Hematopoietic multipotent progenitor cell (in vitro differentiated cells): ENCODE data around the gene OXSM. TPM values are rescaled to one million over a fixed set of nuclear protein-coding genes. Genes with fewer than 3 reads are reported as not detected.
A peak's percentile ranks its signal among the peaks of the same experiment; 100 is the strongest.

Experiments used
- DNase-seq, 3 donors: peaks; one replicate each; pipeline ENCODE4 v3.0.0-alpha.2; 2011 to 2015; ENCODE audit warnings: low read depth in 2 of 3, low spot score in 2 of 3
- total RNA-seq: library from RNA; depleted of rRNA; stranded (reverse); fragments of >200 nt; gene quantifications from one replicate; pipeline ENCODE4 v1.2.3, GENCODE V29; 2012

OXSM gene
- total RNA-seq, 1 donor = 5.4 TPM

DNA sequence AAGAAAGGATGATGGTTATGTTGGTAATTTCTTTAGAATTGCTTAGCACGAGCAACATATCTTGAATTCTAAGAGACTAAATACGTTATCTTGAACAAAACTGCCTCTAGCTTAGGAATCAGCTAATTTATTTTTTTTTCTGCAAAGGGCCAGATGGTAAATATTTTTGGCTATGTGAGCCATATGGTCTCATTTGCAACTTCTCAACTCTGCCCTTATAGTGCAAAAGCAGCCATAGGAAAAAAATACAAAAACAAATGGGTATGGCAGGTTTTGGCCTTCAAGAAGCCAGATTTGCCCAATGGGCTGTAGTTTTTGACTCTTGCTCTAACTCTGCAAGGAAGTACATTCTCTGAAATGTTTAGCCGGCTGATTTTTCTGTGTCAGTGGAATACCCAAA is 11.9 kb downstream of the OXSM start:
- no peak for DNase-seq

DNA sequence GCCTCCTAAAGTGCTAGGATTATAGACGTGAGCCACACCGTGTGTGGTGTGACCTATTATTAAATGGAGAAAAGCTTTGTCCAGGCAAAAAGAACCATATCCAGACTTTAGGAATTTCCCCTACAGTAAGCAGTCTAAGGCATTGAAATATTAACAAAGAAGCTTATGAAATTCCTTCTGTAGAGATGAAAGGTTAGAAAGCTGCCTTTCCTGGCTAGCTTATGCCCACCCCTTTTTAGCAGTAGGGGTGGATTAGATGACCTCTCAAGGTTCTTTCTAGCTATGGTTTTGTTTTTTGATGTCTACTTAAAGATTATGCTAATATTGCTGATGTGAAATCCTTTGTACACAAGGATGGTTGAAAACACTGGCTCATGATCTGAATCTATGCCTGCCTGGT is 13.9 kb downstream of the OXSM start:
- DNase-seq = no peak

DNA sequence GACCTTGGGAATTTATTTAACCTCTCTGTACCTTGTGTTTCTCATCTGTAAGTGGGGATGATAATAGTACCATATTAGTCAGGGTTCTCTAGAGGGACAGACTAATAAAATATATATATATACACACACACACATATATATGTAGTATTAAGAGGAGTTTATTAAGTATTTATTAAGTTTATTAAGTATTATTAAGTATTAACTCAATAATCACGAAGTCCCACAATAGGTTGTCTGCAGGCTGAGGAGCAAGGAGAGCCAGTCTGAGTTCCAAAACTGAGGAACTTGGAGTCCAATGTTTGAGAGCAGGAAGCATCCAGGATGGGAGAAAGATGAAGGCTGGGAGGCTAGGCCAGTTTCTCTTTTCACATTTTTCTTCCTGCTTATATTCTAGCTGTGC is 14.8 kb downstream of the OXSM start:
- no peak for DNase-seq

DNA sequence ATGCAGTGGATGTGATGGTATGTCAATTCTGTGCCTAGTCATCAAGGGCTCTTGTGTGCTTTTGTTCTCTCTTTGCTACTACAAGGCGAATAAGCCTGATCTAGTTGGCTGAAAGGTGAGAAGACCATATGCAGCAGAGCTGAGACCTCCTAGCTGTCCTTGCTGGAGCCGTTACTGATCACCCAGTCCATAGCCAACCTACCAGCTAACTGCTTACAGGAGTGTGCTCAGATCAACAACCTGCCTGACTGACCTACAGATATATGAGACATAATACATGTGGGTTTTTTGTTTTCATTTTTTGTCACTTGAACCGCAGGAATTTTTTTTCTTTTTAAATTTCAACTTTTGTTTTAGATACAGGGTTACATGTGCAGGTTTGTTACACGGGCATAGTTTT is 22.8 kb downstream of the OXSM start:
- no peak for DNase-seq

DNA sequence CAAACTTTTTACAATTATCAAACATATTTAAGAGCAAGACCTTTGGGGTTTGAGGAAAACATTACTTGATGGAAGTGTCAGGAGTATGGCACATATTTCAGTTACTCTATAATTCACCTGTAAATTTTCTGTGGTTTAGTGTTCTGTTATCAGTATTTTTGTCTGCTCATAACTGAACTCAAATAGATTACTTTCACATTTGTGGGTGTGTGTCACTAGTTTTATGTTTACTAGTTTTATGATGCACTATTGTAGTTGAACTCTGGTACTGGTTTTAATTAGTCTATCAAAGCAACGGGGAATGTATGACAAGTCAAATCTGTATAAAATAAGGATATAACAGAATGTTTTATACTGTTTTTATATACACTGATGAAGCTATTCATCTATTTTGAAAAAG is 27.2 kb downstream of the OXSM start:
- no peak for DNase-seq

DNA sequence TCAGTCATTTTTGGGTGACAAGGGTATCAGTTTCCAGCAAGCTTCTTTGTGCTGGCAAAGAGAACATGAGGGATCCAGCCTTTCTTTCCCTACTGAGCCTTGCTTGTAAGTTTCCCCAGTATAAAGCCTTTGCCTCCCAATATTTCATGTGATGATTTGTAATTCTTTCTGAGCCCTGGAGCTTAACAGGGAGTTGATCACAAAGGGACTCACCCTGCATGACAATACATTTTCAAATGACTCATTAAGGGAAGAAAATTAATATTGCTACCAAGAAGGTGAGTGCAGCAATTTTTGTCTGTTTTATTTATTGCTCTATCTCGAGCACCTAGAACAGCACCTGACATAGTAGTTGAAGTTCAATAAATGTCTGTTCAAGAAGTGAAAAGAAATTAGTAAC is 27.7 kb downstream of the OXSM start:
- no peak for DNase-seq

DNA sequence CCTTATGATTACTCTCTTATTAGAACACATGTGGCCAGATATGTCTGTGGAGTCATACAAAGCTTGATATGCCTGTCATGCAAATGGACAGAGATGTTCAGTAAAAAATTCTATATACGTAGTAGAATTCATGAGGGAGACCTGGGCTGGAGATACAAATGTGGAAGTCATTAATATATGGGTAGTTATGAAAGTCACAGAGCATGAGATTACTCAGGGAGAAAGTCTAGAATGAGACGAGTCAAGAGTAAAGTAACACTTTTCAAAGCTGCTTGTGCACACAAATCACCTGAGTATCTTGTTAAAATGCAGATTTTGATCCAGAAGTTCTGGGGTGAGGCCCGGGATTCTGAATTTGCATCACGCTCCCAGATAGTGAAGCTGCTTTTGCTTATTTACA is 28.4 kb downstream of the OXSM start:
- no peak for DNase-seq

DNA sequence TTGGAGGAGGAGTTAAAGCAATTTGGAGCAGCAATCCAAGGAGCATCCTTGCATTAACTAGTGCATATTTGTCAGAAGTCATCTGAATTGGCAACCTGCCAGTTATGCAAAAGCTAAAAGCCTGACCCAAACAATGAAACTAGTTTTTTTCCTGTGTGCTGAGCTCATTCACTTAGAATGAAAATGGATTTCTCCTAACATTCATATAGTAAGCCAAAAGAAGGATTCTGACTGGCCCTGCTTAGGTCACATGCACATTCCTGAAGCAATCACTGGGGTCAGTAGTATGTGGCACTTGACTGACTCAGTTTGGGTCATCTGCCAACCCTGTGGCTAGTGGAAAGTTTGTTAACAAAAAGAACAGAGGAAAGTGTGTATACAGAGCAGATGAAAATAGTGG is 30.5 kb downstream of the OXSM start:
- DNase-seq = peak in 1 of 3 donors; percentile 15

DNA sequence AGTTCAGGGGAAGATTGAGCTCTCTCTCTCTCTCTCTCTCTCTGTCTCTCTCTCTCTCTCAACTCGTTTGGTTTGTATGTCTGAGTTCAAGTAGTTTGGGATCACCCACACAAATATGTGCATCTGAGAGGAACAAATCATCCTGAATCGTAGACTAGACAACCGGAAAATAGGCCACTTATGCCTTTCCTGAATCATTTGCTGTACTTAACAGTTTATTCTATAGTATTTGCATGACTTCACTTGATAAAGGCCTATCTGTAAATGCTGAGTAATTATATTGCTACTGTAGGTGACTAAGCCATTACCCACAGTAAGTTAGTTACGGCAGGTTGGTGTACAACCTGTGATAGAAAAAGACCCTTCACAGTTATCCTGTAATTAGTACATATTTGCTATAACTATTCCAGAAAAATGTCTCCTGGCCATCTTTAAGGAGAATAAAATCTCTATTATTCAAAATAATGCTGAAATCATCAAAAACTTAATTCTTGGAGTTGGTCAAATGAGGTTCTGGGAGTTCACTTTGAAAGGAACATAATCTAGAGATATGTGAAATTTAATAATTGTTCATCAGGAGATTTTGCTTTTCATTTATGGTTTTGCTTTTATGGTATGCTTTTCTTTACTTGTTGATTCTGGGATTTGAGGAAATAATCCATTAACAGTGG is 31.1 kb downstream of the OXSM start:
- DNase-seq = no peak

DNA sequence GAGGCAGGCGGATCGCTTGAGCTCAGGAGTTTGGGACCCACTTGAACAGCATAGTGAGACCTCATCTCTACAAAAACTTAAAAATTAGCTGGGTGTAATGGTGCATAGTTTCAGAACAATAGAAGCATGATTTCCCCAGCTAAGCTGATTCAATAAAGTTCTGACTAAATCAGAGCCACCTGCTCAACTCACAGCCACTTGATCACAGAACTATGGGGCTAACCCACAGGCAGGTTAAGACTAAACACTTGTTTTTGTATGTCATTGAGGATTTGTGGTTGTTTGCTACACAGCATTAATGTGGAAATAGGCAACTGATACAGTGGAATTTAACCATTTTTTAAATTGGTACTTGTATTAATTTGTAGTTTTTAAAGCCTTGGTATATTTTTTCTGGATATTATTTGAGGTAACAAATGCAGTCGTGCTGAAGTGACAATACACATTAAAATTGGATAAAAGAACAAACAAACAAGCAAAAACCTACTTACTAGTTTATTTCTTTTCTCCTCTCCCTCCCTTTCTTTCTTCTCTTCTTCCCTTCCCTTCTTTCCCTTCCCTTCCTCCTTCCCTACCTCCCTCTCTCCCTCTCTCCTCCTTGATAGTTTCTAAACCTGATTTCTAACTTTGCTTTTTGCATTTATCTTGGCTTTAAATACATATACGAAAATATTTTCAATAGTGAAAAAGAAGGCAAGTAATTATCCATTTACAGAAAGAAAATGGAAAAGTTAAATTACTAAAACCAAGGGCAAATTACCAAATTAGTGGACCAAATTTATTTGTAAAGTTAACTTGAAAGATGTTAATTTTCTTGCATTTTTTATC is 32.1 kb downstream of the OXSM start:
- no peak for DNase-seq

DNA sequence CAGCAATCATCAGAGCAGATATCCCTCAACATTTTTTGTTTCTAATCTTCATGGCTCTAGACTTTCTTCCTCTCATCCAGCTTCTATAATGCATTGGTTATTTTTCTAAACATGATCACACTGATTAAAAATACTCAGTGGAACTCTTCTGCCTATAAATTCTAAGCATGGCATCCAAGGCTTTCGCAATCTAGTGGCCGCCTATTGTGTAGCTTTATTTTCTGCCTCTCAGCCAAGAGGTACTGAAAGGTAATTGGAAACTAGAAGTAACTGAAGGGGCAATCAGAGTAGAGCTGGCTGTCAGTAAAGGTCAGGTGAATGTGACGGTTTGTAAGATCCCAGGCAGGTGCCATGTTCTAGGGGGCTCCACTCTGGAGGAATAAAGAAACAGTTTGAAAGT is 33.4 kb downstream of the OXSM start:
- DNase-seq = no peak

DNA sequence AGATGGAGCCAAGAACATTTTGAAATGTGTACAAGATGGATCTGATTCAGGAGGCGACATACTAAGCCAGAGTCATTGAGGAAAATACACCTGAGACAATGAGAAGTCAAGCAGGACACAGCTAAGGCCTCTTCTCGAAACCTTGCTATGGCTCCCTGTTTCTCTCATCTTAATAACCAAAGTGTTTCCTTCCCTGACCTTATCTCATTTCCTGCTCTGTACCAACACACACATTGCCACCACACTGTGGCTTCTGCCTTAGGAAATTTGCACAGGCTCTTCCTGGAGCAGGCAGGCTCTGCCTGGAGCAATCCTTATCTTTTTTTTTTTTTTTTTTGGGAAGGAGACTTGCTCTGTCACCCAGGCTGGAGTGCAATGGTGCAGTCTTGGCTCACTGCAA is 36.6 kb downstream of the OXSM start:
- peak in 2 of 3 donors; percentile 16 to 39 for DNase-seq

DNA sequence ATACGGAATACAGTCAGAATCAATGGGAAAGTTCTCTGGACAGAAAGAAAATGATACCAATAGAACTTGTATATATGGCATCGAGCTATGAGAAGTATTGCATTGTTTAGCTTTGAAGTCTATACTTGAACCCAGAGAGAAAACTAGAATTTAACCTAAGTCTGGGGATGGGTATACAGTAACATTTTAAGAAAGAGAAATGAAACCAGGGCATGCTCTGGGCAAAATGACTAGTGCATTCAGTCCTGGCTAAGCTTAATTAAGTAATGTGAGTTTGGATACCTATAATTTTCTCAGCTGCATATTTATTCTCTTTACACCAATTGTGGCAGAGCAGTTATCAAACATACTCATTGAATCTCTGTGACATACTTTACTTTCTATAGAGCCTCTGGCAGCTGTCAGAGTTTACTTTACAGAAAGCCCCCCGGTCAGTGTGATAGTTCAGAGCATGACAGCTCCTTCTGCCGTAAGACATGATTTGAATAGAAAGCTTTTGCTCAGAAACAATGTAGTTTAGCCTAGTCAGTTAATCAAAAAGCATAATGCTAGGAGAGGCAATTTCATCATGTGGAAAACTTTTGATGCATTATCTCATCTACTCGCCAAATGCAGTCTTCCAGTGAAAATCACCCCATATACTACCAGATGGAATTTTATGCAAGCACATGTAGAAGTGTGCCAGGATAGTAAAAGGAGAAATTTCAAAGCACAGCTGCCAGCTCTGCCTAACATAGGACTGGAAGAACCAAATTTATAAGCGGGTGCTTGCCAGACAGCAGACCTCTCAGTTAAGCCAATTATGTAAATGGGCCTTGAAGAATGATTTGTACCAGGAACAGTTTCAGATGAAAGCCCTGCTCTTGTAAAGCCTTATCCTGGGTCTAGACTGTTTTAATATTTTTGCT is 40.7 kb downstream of the OXSM start:
- DNase-seq = no peak

DNA sequence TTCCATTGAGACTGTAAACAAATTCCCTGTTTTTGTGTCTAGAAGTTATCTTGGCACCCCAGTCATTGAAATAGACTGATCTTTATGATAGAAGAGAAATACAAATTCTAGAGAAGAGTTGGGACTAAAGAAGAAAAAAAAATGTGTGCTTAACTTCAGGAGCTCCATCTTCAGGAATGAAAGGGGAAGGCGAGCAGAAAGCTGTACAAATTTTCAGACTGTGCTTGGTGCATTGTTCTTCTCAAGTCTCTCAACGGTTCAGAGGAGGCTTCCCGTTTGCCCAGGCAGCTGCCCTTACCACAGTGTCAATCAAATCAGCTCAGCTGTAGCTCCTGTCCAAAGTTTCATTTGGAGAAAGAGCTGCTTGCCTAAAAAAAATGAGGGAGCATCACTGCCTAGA is 41.7 kb downstream of the OXSM start:
- DNase-seq = peak in 2 of 3 donors; percentile 42 to 57

DNA sequence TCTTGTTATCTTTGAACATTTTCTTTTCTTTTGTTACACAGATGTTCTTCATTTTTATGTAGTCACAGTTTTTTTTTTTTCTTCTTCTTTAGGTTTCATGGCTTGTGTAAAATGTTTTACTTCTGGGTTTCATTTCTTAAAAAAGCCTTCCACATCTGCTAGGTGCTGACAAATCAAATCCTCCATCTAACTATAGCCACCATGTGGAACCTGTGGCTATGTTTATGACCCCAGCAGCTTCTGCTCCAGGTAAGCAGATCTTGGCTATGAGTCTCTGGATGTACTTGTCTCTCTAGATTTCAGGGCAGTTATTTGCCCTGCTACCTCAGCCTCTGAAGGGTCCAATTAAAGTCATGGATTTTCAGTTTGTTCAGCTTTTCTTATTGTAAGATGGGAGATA is 44.5 kb downstream of the OXSM start:
- DNase-seq = no peak

DNA sequence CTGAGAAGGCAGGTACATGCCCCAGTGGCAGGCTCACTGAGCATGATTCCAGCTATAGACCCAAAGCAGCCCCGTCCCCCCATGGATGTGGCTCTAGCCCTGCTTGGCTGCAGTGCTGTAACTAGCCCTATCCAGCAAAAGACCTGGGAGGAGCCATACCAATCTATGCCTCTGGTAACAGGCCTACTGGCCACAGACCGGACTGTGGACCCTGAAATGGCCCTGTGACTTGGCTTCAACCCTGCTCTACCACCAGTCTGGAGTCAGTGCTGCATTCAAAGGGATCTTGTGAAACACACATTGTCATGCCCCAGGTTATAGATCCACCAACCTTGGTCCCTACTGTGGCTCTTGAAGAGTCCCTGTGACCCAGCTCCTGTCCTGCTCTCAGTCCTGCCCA is 46.7 kb downstream of the OXSM start:
- DNase-seq = no peak

DNA sequence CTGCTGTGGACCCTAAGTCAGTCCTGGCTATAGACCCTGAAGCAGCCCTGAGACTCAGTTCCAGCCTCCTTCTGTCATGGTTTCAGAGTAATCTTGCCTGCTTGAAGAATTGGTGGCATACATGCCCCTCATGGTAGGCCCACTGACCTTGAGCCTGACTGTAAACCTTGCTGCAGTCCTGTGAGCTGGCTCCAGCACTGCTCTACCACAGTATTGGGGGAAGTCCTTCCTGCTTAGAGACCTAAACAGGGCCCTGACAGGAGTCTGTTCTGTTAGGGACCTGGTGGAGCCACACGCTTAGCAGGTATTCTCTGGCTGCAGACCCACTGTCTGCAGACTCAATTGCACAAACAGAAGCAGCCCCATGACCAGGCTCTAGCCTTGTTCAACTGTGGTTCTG is 47.1 kb downstream of the OXSM start:
- no peak for DNase-seq

DNA sequence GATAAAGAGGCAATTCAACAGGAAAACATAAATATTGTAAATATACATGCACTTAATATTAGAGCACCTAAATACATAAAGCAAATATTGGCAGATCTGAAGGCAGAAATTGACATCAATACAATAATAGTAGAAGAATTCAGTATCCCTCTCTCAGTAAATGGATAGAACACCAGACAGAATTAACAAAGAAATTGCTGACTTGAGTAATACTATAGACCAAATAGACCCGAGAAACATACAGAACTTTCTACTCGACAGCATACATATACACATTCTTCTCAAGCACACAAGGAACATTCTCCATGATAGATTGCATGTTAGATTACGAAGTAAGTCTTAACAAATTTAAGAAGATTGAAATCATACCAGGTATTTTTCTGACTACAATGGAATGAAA is 50.2 kb downstream of the OXSM start:
- no peak for DNase-seq

DNA sequence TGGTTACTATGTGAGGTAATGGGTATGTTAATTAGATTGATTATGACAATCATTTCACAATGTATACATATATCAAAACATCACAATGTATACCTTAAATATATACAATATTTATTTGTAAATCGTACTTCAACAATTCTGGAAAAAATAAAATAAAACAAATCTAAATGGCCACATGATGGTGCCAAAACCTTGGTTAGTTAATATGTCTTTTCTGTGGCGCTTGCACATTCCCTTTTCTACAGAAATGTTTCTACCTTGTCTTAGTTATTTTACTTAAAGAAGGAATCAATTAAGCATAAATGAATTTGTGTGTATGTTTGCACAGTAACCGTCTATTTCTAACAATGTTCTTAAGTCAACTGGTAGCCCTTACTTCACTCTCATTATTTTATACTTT is 53.4 kb downstream of the OXSM start:
- DNase-seq = peak in 1 of 3 donors; percentile 4
